ENCODE measurements around the gene CASZ1.

GRCh38 chr1:10625076-10625475 lies 171.4 kb downstream of the CASZ1 start:
- TF ChIP-seq CTCF (IDR thresholded peaks at IDR 0.05) (no peak), EZH2 (IDR thresholded peaks at IDR 0.05) (no peak), EZH2phosphoT487 (IDR thresholded peaks at IDR 0.05) (no peak)

Measured in neural progenitor cell (in vitro differentiated cells).